K562 (cell line): Measurements from ENCODE around the gene NSMF. TPM values are rescaled to one million over a fixed set of nuclear protein-coding genes. Genes with fewer than 3 reads are reported as not detected.

ENCODE experiments used
- ATAC-seq: fragments of 200-7000 bp; cut with Tn5 transposase; 3 replicates; pipeline ENCODE4 v1.9.1; 2020; ENCODE audit warnings: moderate library complexity
- BruUV-seq: library from RNA; stranded (reverse); fragments of 400-500 nt; replicated peaks from 2 replicates; lab custom pipeline; 2021; lab: Mats Ljungman, UMichigan
- CTCF ChIA-PET: fragments of 300-600 bp; formaldehyde crosslinking; extraction: SDS; loops from one replicate; lab custom pipeline; 2021; ENCODE audit warnings: low intra/inter-chr PET ratio; lab: Yijun Ruan, JAX
- POLR2A ChIA-PET: fragments of 300-600, 350-650 bp; sonication (Branson Sonifier 250); formaldehyde crosslinking; extraction: SDS; loops from one replicate; lab custom pipeline; 2021; ENCODE audit warnings: antibody characterized with exemption, inconsistent platforms; lab: Yijun Ruan, JAX
- DNase-seq, 4 experiments: peaks; one replicate each; pipeline versions ENCODE4 v3.0.0 to v3.0.0-alpha.2; 2011 to 2018; ENCODE audit warnings: low spot score in 3 of 4, mixed read lengths in 3 of 4; ENCODE audit errors: extremely low read depth in 1 of 4
- FAIRE-seq: peaks from 2 replicates; lab custom pipeline; 2011; peaks lifted over from hg19 to GRCh38; lab: Jason Lieb, UNC
- H2AFZ ChIP-seq: 2 replicates; pipeline ENCODE4 v1.6.0; 2011; ENCODE audit warnings: low read depth, low read length, control low read depth, inconsistent platforms
- H3K27ac ChIP-seq: fragments of 200-600 bp; 3 replicates; pipeline ENCODE4 v1.8.0; 2011; ENCODE audit warnings: low read depth, mild to moderate bottlenecking, control low read depth, inconsistent platforms, low read length, moderate library complexity, mixed read lengths; ENCODE audit errors: extremely low read depth
- H3K27me3 ChIP-seq, 2 experiments: fragments of 300-600 bp in 1 of 2; 2 replicates in 1 of 2; 3 replicates in 1 of 2; pipeline versions ENCODE4 v1.6.0 to v1.8.0; 2011; ENCODE audit warnings: inconsistent platforms in 2 of 2, low read length in 2 of 2, mild to moderate bottlenecking in 1 of 2, mixed read lengths in 1 of 2, moderate library complexity in 1 of 2; ENCODE audit not compliant: control insufficient read depth in 2 of 2, insufficient read depth in 2 of 2
- H3K36me3 ChIP-seq: fragments of 300-600 bp; 3 replicates; pipeline ENCODE4 v1.8.0; 2011; ENCODE audit warnings: mild to moderate bottlenecking, low read length, inconsistent platforms; ENCODE audit not compliant: control insufficient read depth, insufficient read depth
- H3K4me1 ChIP-seq, 2 experiments: fragments of 200-600 bp in 1 of 2; replicated peaks in 1 of 2; 2 replicates in 1 of 2; 3 replicates in 1 of 2; pipeline versions ENCODE4 v1.5.1 to v1.8.0; 2011; ENCODE audit warnings: inconsistent platforms in 2 of 2, low read length in 2 of 2, mild to moderate bottlenecking in 1 of 2, mixed read lengths in 1 of 2, moderate library complexity in 1 of 2; ENCODE audit not compliant: control insufficient read depth in 2 of 2, insufficient read depth in 2 of 2
- H3K4me2 ChIP-seq: 2 replicates; pipeline ENCODE4 v1.6.1; 2011; ENCODE audit warnings: low read length, control low read depth, inconsistent platforms, mixed read lengths; ENCODE audit not compliant: insufficient read depth
- H3K4me3 ChIP-seq: fragments of 200-600 bp; sonication (generic), shearing (Covaris generic); 2 replicates; pipeline ENCODE4 v1.5.1; 2016; ENCODE audit warnings: control low read depth, inconsistent platforms
- H3K79me2 ChIP-seq: fragments of 200-600 bp; 3 replicates; pipeline ENCODE4 v1.8.0; 2011; ENCODE audit warnings: low read length, inconsistent platforms; ENCODE audit not compliant: control insufficient read depth, insufficient read depth
- H3K9ac ChIP-seq, 2 experiments: 2 replicates each; pipeline versions ENCODE4 v1.6.0 to v1.6.1; 2011; ENCODE audit warnings: low read depth in 2 of 2, low read length in 2 of 2, control low read depth in 1 of 2, inconsistent platforms in 1 of 2, mild to moderate bottlenecking in 1 of 2, mixed read lengths in 1 of 2; ENCODE audit not compliant: insufficient read depth in 1 of 2
- H3K9me1 ChIP-seq: one replicate; pipeline ENCODE4 v1.6.0; 2011; ENCODE audit warnings: inconsistent platforms, mild to moderate bottlenecking, low read length, moderate library complexity; ENCODE audit not compliant: control insufficient read depth, insufficient read depth
- H3K9me3 ChIP-seq: replicated peaks from 2 replicates; pipeline ENCODE4 v1.5.1; 2011; ENCODE audit warnings: low read depth, low read length, inconsistent platforms; ENCODE audit not compliant: control insufficient read depth, insufficient read depth
- H4K20me1 ChIP-seq: replicated peaks from 2 replicates; pipeline ENCODE4 v1.6.1; 2011; ENCODE audit warnings: low read length, inconsistent platforms, mixed read lengths; ENCODE audit not compliant: control insufficient read depth, insufficient read depth
- HNRNPL ChIP-seq: fragments of 200-400 bp; formaldehyde crosslinking; IDR thresholded peaks from 2 replicates; pipeline ENCODE4 v1.6.1; 2017; ENCODE audit warnings: low read depth, mild to moderate bottlenecking, low read length
- SIN3B ChIP-seq: fragments of 450-650 bp; IDR thresholded peaks from 2 replicates; pipeline ENCODE4 v1.6.1; 2017; ENCODE audit warnings: low read depth, mild to moderate bottlenecking, moderate library complexity
- TBP ChIP-seq: optimal IDR thresholded peaks from 2 replicates; pipeline ENCODE3; 2011; ENCODE audit warnings: low read depth, low read length, improper control_type of control experiment
- WGBS: fragments of 100-300 bp; shearing (Covaris generic); methylation state at CpG from one replicate; pipeline ENCODE4 v1.1.6; 2016; ENCODE audit warnings: low coverage, mixed read lengths; ENCODE audit not compliant: insufficient coverage; ENCODE audit errors: missing lambda C conversion rate; 5-methylcytosine and 5-hydroxymethylcytosine counted together
- in situ Hi-C: fragments of 300-500 bp; cut with MboI; formaldehyde crosslinking; loops from 4 replicates; pipeline ENCODE4 v1.15.0; 2018; ENCODE audit warnings: inconsistent platforms, mixed read lengths
- intact Hi-C: fragments of 100-400 bp; cut with micrococcal nuclease; formaldehyde crosslinking; loops from 2 replicates; pipeline ENCODE4 v1.14.2; 2022
- polyA plus RNA-seq, 8 experiments: library from polyadenylated mRNA; depleted of rRNA in 4 of 8; stranded (reverse) in 5 of 8; unstranded in 3 of 8; fragments of >200 nt; fragmentation: Nextera tagmentation in 2 of 8; fragmentation: Illumina TruSeq in 1 of 8; extraction: Ambion mirVana in 2 of 8; extraction: Trizol in 1 of 8; gene quantifications; 2 replicates each; pipeline versions ENCODE4 v1.2.1 to v1.2.3, GENCODE V29; 2011 to 2014; ENCODE audit warnings: inconsistent platforms in 1 of 8, missing spikeins in 1 of 8
- total RNA-seq, 7 experiments: library from RNA; depleted of rRNA in 6 of 7; stranded (reverse); fragments of >200 nt in 6 of 7; fragmentation: Illumina TruSeq in 2 of 7; extraction: Trizol in 2 of 7; gene quantifications; 2 replicates each; pipeline versions ENCODE4 v1.2.1 to v1.2.3, GENCODE V29; 2011 to 2021; ENCODE audit warnings: low replicate concordance in 1 of 7
- TF ChIP-seq, protein P1 (sequence below): sonication (generic); formaldehyde crosslinking; IDR thresholded peaks from 2 replicates; pipeline ENCODE4 v1.8.1; 2023; ENCODE audit warnings: mild to moderate bottlenecking, missing genetic modification reagents
- TF ChIP-seq, protein P2 (sequence below): fragments of 450-650 bp; conservative IDR thresholded peaks from 2 replicates; pipeline ENCODE4 v1.6.1; 2016; ENCODE audit warnings: missing genetic modification characterization, low read depth, mild to moderate bottlenecking, missing compliant biosample characterization, moderate library complexity
- TF ChIP-seq, protein P3 (sequence below): fragments of 200-800 bp; sonication (Bioruptor generic); IDR thresholded peaks from 2 replicates; pipeline ENCODE4 v1.6.1; 2017; ENCODE audit warnings: missing genetic modification characterization, missing compliant biosample characterization

The NSMF gene
- total and polyA plus RNA-seq, 9 of the 15 experiments (the other 6 are each of a cell fraction or from before 2014, with no cell fraction given): 0.20 to 82.7 (median 29.3) TPM

DNA sequence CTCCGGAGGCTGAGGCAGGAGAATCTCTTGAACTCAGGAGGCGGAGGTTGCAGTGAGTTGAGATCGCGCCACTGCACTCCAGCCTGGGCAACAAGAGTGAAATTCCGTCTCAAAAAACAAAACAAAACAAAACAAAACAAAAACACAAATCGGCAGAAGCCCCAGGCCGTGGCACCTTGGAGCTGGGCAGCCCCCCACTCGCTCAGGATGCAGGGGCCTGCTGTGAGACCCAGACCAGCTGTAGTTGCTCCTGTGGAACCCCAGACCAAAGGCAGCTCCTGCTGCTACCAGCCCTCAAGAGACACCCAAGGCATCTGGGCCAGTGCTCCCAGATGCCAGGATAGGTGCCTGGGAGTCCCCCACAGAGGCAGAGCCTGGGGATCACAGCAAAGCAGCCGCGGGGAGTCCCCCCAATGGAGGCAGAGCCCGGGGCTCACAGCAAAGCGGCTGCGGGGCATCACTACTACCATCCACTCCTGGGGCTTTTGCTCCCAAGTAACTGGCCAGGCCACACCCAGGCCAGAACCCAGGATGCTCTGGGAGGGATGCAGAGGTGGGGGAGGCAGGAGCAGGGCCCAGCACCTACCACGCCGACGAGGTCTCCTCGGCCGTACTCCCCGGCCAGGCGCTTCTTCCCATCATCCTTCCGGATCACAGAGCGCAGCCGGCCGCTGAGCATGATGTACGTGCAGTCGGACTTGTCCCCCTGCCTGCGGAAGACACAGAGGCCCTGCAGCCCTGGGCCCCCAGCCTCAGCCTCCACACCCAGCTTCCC, 37.7 kb upstream of the NSMF start (continued):
- TF ChIP-seq TBP: no peak
- TF ChIP-seq SIN3B: no peak
- TF ChIP-seq, all 486 proteins: peak for 0

DNA sequence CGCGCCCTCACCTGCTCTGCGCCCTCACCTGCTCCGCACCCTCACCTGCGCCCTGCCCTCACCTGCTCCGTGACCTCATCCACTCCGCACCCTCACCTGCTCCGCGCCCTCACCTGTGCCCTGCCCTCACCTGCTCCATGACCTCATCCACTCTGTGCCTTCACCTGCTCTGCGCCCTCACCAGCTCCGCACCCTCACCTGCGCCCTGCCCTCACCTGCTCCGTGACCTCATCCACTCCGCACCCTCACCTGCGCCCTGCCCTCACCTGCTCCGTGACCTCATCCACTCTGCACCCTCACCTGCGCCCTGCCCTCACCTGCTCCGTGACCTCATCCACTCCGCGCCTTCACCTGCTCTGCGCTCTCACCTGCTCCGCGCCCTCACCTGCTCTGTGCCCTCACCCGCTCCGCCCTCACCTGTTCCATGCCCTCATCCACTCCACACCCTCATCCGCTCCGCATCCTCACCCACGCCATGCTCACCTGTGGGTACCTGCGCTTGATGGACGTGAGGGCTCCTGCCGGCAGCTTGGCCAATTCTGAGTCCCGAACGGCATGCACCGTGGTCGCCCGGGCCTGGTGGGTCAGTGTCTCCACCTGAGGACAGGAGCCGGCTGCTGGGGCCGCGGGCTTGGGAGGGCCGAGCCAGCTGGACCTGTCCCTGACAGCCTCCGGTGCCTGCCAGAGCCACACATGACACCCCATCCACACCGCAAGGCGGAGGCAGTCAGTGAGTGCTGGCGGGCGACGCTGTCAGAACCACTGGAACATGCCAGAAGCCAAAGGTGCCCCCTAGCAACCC, 35.6 kb upstream of the NSMF start:
- in situ Hi-C loops (no loop called here), intact Hi-C loops (no loop called here)
- TF ChIP-seq, protein P1, sequence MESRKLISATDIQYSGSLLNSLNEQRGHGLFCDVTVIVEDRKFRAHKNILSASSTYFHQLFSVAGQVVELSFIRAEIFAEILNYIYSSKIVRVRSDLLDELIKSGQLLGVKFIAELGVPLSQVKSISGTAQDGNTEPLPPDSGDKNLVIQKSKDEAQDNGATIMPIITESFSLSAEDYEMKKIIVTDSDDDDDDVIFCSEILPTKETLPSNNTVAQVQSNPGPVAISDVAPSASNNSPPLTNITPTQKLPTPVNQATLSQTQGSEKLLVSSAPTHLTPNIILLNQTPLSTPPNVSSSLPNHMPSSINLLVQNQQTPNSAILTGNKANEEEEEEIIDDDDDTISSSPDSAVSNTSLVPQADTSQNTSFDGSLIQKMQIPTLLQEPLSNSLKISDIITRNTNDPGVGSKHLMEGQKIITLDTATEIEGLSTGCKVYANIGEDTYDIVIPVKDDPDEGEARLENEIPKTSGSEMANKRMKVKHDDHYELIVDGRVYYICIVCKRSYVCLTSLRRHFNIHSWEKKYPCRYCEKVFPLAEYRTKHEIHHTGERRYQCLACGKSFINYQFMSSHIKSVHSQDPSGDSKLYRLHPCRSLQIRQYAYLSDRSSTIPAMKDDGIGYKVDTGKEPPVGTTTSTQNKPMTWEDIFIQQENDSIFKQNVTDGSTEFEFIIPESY (CRISPR knock-in tag): 0 out of 2 replicates have a peak, but pooled peaks have one; percentile 56
- TF ChIP-seq, protein P2, sequence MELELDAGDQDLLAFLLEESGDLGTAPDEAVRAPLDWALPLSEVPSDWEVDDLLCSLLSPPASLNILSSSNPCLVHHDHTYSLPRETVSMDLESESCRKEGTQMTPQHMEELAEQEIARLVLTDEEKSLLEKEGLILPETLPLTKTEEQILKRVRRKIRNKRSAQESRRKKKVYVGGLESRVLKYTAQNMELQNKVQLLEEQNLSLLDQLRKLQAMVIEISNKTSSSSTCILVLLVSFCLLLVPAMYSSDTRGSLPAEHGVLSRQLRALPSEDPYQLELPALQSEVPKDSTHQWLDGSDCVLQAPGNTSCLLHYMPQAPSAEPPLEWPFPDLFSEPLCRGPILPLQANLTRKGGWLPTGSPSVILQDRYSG (tag): no peak
- TF ChIP-seq, protein P3, sequence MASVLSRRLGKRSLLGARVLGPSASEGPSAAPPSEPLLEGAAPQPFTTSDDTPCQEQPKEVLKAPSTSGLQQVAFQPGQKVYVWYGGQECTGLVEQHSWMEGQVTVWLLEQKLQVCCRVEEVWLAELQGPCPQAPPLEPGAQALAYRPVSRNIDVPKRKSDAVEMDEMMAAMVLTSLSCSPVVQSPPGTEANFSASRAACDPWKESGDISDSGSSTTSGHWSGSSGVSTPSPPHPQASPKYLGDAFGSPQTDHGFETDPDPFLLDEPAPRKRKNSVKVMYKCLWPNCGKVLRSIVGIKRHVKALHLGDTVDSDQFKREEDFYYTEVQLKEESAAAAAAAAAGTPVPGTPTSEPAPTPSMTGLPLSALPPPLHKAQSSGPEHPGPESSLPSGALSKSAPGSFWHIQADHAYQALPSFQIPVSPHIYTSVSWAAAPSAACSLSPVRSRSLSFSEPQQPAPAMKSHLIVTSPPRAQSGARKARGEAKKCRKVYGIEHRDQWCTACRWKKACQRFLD (CRISPR knock-in tag): no peak
- peak; percentile 66; the same call in 1 of the 2 replicates for TF ChIP-seq HNRNPL
- H3K4me2 ChIP-seq: peak overlapping the region; percentile 65
- CTCF ChIA-PET: no interaction called here
- no peaks in the 10 kb centered on the region for H3K9me3 ChIP-seq
- no peak overlapping the region for H3K4me3 ChIP-seq
- H4K20me1 ChIP-seq: no peaks in the 10 kb centered on the region
- H3K4me1 ChIP-seq: peaks cover 38 to 66% of the 10 kb centered on the region in 2 experiments
- H3K79me2 ChIP-seq: no peaks in the 10 kb centered on the region
- peak overlapping the region in 1 of 2 experiments; percentile 28; a peak in 1 of 4 replicates for H3K9ac ChIP-seq
- no peak for FAIRE-seq
- H3K36me3 ChIP-seq: no peaks in the 10 kb centered on the region
- no TSS peak for BruUV-seq
- POLR2A ChIA-PET: interaction anchor here (1.0 to 1.4 kb wide), 2 partner anchors 10 to 14 kb away, joined by 3 read pairs; no protein-coding TSS in a partner anchor
- peaks cover 0 to 13% of the 10 kb centered on the region in 2 experiments; a peak in 3 of 5 replicates for H3K27me3 ChIP-seq
- H3K9me1 ChIP-seq: no peaks in the 10 kb centered on the region
- ATAC-seq: no peak
- peak overlapping the region; percentile 68; the same call in 1 of the 2 replicates for H2AFZ ChIP-seq
- 89% methylated on average over 37 of the region's 46 CpGs for WGBS
- no peak for DNase-seq
- H3K27ac ChIP-seq: no peak overlapping the region
